Stomach smooth muscle (tissue), 2 donors: ENCODE measurements around the gene ATPAF1.

Experiments
- H3K27ac ChIP-seq: one replicate; pipeline ENCODE4 v1.7.0; 2013; ENCODE audit warnings: mild to moderate bottlenecking, low read length, inconsistent platforms
- H3K27me3 ChIP-seq, 2 donors: one replicate each; pipeline ENCODE4 v1.7.0; 2013; ENCODE audit warnings: low read length in 2 of 2; ENCODE audit not compliant: insufficient read depth in 2 of 2, control insufficient read depth in 1 of 2
- H3K36me3 ChIP-seq, 2 donors: one replicate each; pipeline ENCODE4 v1.7.0; 2013; ENCODE audit warnings: low read length in 2 of 2; ENCODE audit not compliant: control insufficient read depth in 2 of 2, insufficient read depth in 2 of 2
- H3K4me1 ChIP-seq: one replicate; pipeline ENCODE4 v1.7.0; 2013; ENCODE audit warnings: low read length; ENCODE audit not compliant: control insufficient read depth, insufficient read depth
- H3K4me3 ChIP-seq, 2 donors: one replicate each; pipeline ENCODE4 v1.7.0; 2013; ENCODE audit warnings: low read length in 2 of 2
- H3K9ac ChIP-seq, 2 donors: one replicate each; pipeline ENCODE4 v1.7.0; 2013; ENCODE audit warnings: low read length in 2 of 2, mild to moderate bottlenecking in 1 of 2
- H3K9me3 ChIP-seq, 2 donors: one replicate each; pipeline ENCODE4 v1.7.0; 2013; ENCODE audit warnings: low read length in 2 of 2; ENCODE audit not compliant: control insufficient read depth in 2 of 2
- donor health status: healthy.
- donor health status: Pancreatic carcinoma.

Gene ATPAF1

DNA sequence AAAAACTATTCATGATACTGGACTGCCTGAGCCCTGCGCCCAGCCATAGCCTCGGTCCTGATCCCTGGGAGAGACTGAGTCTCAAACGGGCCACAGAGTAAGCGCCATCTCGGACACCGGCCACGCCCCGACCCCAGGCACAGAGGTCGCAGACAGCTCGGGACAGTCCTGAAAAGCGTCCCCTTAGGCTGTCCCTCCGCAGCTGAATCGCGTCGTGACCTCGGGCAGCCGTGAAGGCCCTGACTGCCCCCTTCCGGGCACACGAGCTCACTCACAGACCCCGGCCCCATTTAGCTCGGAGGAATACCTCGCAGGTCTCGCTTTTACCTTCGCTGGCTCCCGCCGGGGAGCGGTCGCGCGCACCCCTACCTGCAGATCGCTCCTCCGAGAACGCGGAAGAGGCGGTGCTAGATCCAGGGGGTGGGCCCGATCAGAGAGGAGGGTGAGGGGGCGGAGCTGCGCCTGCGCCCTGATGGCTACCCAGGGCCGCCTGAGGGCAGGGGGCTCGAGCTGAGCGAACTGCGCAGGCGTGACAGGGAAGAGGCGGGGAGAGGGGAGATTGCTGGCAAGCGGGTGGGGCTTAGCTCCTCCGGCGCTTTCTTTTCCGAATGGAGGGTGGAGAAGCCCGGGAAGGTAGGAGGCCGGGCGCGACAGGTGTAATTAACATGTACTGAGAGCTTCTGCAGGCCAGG is 64.2 kb downstream of the ATPAF1 start, which contains the start of gene MKNK1:
Gene MKNK1 (minus strand): TSS at position 411 of the 692 bp plus-strand sequence. CDS start 20,941 bp downstream, outside the sequence.
- Histone ChIP-seq H3K27ac (peak within 1 kb of the TSS; percentile 62), H3K27me3 (no peaks in the 10 kb centered on the region), H3K9me3 (no peaks in the 10 kb centered on the region), H3K36me3 (peaks cover 9 to 16% of the 10 kb centered on the region in 2 donors), H3K4me3 (peak within 1 kb of the TSS; percentile 79 to 95), H3K4me1 (peaks cover 23% of the 10 kb centered on the region), H3K9ac (peak within 1 kb of the TSS; percentile 79 to 94)

DNA sequence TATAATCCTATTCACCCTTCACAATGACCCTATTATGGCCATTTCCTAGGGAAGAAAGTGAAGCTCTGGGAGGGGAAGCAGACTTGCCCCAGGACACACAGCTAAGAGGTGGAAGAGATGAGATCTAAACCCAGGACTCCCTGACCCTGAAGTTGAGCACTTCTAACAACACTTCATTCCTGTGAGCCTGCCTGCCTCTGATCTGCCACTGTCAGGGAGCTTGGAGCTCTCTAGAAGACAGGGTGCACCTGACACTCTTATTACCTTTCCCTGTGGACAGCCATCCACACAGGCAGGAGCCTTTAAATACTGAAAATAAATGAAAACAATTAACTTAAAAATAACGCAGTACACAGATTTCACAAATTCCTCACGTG is 64.7 kb downstream of the ATPAF1 start:
- peaks cover 26% of the 10 kb centered on the region for H3K4me1 ChIP-seq

DNA sequence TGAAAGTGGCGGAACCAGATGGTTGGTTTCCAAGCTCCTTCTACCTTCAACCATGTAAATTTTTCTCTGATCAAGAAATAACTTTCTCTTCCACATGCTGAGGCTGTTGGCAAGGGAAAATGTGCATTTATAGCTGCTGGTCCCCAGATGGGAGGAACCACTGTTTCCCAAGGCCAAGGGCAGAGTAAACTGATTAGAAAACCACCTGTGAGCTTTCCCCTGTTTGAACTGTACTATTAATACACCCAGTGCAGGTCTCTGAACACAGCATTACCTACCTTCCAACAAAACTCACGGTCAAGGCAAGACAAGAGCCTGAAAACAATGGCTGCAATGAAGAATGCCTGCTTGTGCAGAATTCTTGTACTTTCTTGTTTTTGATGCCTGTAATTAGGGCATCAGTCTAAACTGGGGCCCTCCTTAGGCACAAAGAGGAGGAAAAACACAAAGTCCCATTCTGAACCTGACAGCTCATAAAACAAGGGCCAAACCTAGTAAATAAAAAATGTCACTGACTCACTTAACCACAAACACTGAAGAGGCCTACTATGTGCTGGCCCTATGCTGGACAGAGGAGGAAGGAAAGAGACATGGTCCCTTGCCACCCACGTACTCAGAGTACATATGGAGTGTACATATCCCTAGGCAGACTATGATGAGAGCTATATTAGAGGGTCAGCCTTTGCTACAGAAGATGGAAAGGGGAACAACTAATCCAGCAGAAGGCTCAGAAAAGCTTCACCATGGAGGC is 66.7 kb downstream of the ATPAF1 start:
- H3K27me3 ChIP-seq, result no peaks in the 10 kb centered on the region
- no peaks in the 10 kb centered on the region for H3K9me3 ChIP-seq
- H3K4me1 ChIP-seq, result peaks cover 24% of the 10 kb centered on the region
- no peak overlapping the region for H3K27ac ChIP-seq
- H3K9ac ChIP-seq, result no peak overlapping the region
- peaks cover 0 to 5% of the 10 kb centered on the region in 2 donors for H3K36me3 ChIP-seq
- H3K4me3 ChIP-seq, result no peak overlapping the region

More for the DNA sequence above, 64.7 kb downstream of the ATPAF1 start:
- H3K9ac ChIP-seq, result peak overlapping the region; percentile 79 to 94
- H3K27me3 ChIP-seq, result no peaks in the 10 kb centered on the region
- H3K36me3 ChIP-seq, result peaks cover 6 to 10% of the 10 kb centered on the region in 2 donors
- peak overlapping the region; percentile 62 for H3K27ac ChIP-seq
- H3K9me3 ChIP-seq, result no peaks in the 10 kb centered on the region
- peak overlapping the region; percentile 79 to 95 for H3K4me3 ChIP-seq

DNA sequence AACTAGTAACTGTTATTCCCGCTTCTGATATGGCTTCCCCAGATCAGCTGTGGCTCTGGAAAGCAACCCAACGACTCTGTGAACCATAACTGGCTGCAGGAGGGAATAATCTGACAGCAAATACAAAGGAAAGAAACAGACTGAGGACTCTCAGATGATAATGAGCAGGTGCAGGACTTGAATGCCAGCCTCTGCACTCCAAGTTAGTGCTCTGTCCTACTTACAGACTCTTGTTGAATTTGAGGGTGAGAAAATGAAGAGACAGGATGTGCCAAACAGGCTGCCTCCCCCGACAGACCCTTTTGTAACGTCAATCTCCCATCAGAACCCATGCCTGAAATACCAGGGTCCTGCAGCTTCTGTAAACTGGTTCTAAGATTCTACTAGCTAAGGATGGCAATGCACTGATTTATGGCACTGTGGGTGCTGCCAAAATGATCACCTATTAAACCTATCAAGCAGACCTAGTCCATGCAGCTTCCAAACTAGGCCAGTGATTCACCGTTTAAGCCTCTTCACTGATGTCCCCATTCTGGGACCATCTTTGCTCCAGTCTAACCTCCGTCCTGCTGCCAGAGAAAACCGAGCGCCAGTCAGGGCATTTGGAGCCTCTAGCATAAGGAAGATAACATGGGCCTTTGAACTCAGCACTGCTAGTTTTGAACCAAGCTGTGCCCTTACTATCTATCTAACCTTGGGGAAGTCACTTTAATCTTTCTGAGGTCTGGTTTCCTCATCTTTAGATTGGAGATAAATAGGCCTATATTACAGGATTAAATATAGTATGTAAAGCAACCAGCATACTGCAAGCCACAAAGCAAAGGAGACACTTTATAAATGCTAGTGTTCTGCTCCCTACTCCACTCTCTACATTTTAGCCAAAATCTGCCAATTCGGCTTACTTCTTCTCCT is 68.8 kb downstream of the ATPAF1 start:
- H3K9me3 ChIP-seq, result no peaks in the 10 kb centered on the region
- no peaks in the 10 kb centered on the region for H3K36me3 ChIP-seq
- H3K4me1 ChIP-seq, result peaks cover 18% of the 10 kb centered on the region
- H3K9ac ChIP-seq, result no peak overlapping the region
- no peaks in the 10 kb centered on the region for H3K27me3 ChIP-seq
- H3K4me3 ChIP-seq, result no peak overlapping the region
- H3K27ac ChIP-seq, result peak overlapping the region; percentile 31

DNA sequence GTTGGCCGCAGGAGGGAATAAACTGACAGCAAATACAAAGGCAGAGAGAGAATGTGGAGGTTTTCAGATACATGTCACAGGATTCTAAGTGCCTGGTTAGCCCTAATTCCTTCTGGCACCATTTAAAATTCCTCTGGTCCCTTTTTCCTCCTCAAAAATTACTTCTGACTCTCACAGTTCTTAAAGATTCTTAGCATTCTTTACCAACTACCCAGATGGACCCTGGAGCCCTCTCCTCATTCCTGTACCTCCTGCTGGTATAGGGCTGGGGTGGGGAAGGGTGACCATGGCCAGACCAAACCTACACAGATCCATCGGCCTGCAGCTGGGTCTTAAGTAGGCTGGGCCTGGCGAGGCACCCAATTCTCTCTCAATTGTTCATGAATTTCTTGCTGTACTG is 71.3 kb downstream of the ATPAF1 start:
- no peak overlapping the region for H3K4me3 ChIP-seq
- H3K27ac ChIP-seq, result no peak overlapping the region
- no peaks in the 10 kb centered on the region for H3K27me3 ChIP-seq
- no peak overlapping the region for H3K9ac ChIP-seq
- peaks cover 13 to 16% of the 10 kb centered on the region in 2 donors for H3K36me3 ChIP-seq
- no peaks in the 10 kb centered on the region for H3K9me3 ChIP-seq
- H3K4me1 ChIP-seq, result peaks cover 7% of the 10 kb centered on the region

DNA sequence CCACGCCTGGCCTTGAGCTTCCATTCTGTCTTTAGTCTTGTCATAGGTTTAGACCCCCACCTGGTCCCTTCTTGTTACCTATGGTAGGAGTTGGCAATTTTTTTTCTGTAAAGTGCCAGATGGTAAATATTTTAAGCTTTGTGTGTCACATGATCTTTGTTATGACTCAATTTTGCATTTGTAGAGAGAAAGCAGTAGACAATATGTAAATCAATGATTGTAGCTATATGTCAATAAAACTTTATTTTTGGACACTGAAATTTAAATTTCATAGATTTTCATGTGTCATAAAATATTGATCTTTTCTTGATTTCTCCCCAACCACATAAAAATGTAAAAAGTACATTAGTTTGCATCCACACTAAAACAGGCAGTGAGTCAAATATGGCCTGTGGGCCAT is 72.1 kb downstream of the ATPAF1 start:
- peaks cover 20 to 24% of the 10 kb centered on the region in 2 donors for H3K36me3 ChIP-seq
- H3K4me1 ChIP-seq, result peaks cover 7% of the 10 kb centered on the region
- H3K27ac ChIP-seq, result no peak overlapping the region
- no peaks in the 10 kb centered on the region for H3K27me3 ChIP-seq
- H3K9me3 ChIP-seq, result no peaks in the 10 kb centered on the region
- no peak overlapping the region for H3K9ac ChIP-seq
- H3K4me3 ChIP-seq, result no peak overlapping the region

DNA sequence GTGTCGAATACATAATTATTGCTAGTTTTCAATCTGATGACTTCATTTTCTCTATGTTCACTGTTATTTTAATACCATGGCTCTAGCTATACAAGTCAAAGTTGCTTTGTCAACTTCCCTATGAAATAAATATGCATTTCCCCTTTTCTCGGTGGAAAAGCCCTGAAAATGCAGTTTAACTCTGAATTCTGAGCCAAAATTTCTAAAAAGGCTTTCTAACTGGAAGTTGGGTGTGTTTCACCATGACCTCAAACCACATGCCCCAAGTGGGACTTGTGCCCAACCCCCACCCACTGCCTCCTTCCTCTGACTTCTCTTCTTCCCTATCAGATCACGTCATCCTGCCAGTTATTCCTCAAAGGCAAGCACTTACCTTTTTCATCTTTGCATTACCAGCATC is 73.0 kb downstream of the ATPAF1 start:
- H3K4me3 ChIP-seq, result no peak overlapping the region
- no peaks in the 10 kb centered on the region for H3K27me3 ChIP-seq
- no peak overlapping the region for H3K27ac ChIP-seq
- no peaks in the 10 kb centered on the region for H3K9me3 ChIP-seq
- H3K4me1 ChIP-seq, result peaks cover 7% of the 10 kb centered on the region
- no peak overlapping the region for H3K9ac ChIP-seq
- H3K36me3 ChIP-seq, result peaks cover 28 to 32% of the 10 kb centered on the region in 2 donors

DNA sequence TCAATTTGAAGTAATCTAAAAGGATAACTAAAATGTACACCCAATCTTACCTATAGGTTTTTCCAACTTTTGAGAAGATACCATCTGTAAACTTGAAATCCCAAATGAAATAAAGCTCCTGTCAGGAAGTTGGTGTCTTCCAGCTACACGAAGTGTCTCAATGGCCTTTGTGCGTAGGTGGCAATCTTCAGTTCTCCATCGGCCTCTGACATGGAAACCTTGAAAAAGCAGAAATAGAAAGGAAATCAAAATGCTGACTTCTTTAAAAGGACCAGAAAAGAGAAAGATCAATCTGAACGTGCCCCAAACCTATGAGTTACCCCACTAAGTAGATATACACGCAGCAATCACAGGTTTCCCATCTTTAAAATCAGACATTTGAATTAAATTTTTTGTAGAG is 74.1 kb downstream of the ATPAF1 start:
- Histone ChIP-seq H3K27ac (no peak overlapping the region), H3K4me3 (no peak overlapping the region), H3K4me1 (peaks cover 4% of the 10 kb centered on the region), H3K36me3 (peaks cover 37 to 40% of the 10 kb centered on the region in 2 donors), H3K9ac (no peak overlapping the region), H3K9me3 (no peaks in the 10 kb centered on the region), H3K27me3 (no peaks in the 10 kb centered on the region)

DNA sequence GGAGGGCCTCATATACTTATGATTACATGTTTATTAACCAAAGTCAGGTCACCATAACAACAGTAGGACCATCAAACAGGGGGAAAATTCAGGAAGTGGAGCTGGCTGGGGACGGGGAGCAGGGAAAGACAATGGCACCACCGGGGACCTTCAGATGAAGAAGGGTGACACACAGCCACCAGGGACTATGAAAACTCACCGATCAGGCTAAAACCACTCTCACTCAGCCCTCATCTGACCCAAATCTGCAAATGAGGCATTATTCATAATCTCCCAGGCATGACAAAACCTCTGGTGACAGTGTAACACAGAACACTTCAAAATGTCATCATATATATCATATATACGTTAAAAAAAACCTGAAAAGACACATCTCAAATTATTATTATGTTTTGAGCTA is 75.3 kb downstream of the ATPAF1 start:
- peaks cover 41 to 42% of the 10 kb centered on the region in 2 donors for H3K36me3 ChIP-seq
- H3K9ac ChIP-seq, result no peak overlapping the region
- peak overlapping the region; percentile 11 for H3K27ac ChIP-seq
- no peaks in the 10 kb centered on the region for H3K27me3 ChIP-seq
- no peaks in the 10 kb centered on the region for H3K4me1 ChIP-seq
- H3K9me3 ChIP-seq, result no peaks in the 10 kb centered on the region
- H3K4me3 ChIP-seq, result no peak overlapping the region

DNA sequence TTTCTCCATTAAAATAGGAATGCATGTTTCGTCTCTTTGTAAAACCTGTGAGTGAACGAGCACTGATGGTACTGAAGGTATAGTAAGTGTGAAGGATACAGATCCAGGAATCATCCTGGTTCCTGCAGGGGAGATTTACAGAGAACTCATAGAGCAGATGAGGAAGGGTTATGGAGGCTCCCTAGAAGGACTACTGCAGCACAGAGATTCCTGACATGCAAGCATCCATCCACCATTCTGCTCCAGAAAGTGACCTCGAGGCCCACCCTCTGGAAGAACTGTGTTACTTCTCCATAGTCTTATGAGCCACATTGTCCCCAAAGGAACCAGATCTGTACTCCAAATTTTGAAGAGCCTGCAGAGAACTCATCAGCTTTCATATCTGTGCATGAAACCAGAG is 78.6 kb downstream of the ATPAF1 start:
- Histone ChIP-seq H3K9me3 (no peaks in the 10 kb centered on the region), H3K4me3 (no peak overlapping the region), H3K36me3 (peaks cover 52 to 55% of the 10 kb centered on the region in 2 donors), H3K27me3 (no peaks in the 10 kb centered on the region), H3K4me1 (no peaks in the 10 kb centered on the region), H3K9ac (no peak overlapping the region), H3K27ac (no peak overlapping the region)
